Stimulated activated CD4-positive, alpha-beta T cell treated with anti-CD3 and anti-CD28 coated beads, Interleukin-12 subunit alpha, Interleukin-12 subunit beta, amount 100 ng/mL, for 24 hours (primary cell): Measurements from ENCODE around the gene SH3PXD2B.
"Not testable (repeated sequence)": the region's sequence is repeated elsewhere in the genome, so short reads cannot be mapped to it uniquely, and the experiment has no call there.

ENCODE experiments used
- DNase-seq, 2 experiments: peaks; one replicate each; pipeline ENCODE4 v3.0.0-alpha.2; 2020; ENCODE audit warnings: low read depth in 2 of 2

The SH3PXD2B gene

GRCh38 chr5:172402031-172402430 lies 52.3 kb downstream of the SH3PXD2B start:
- not testable (repeated sequence) for DNase-seq

GRCh38 chr5:172399826-172400225 lies 54.5 kb downstream of the SH3PXD2B start:
- no peak for DNase-seq

- DNase-seq = no peak
Observed at GRCh38 chr5:172399336-172399735, 55.0 kb downstream of the SH3PXD2B start.

GRCh38 chr5:172398645-172399044 lies 55.7 kb downstream of the SH3PXD2B start:
- not testable (repeated sequence) for DNase-seq

GRCh38 chr5:172396994-172397393 lies 57.3 kb downstream of the SH3PXD2B start:
- DNase-seq = not testable (repeated sequence)

GRCh38 chr5:172396220-172396619 lies 58.1 kb downstream of the SH3PXD2B start:
- DNase-seq = no peak

GRCh38 chr5:172395483-172395882 lies 58.8 kb downstream of the SH3PXD2B start:
- DNase-seq = no peak

- DNase-seq = no peak
Observed at GRCh38 chr5:172389578-172390112, 64.7 kb downstream of the SH3PXD2B start.

GRCh38 chr5:172388246-172388733 lies 66.0 kb downstream of the SH3PXD2B start:
- no peak for DNase-seq

GRCh38 chr5:172385707-172386106 lies 68.6 kb downstream of the SH3PXD2B start:
- no peak for DNase-seq

- DNase-seq = no peak
Observed at GRCh38 chr5:172385010-172385563, 69.2 kb downstream of the SH3PXD2B start.

- DNase-seq = no peak
Observed at GRCh38 chr5:172383191-172383802, 71.0 kb downstream of the SH3PXD2B start.

- DNase-seq = no peak
Observed at GRCh38 chr5:172380987-172381643, 73.2 kb downstream of the SH3PXD2B start.

- DNase-seq = no peak
Observed at GRCh38 chr5:172380301-172380986, 73.9 kb downstream of the SH3PXD2B start.

GRCh38 chr5:172379481-172379880 lies 74.8 kb downstream of the SH3PXD2B start:
- DNase-seq = no peak

- no peak for DNase-seq
Observed at GRCh38 chr5:172377856-172378255, 76.5 kb downstream of the SH3PXD2B start.

- no peak for DNase-seq
Observed at GRCh38 chr5:172377438-172377837, 76.9 kb downstream of the SH3PXD2B start.

GRCh38 chr5:172374783-172375182 lies 79.5 kb downstream of the SH3PXD2B start:
- no peak for DNase-seq

- no peak for DNase-seq
Observed at GRCh38 chr5:172373680-172374079, 80.6 kb downstream of the SH3PXD2B start.

- DNase-seq = no peak
Observed at GRCh38 chr5:172371684-172372083, 82.6 kb downstream of the SH3PXD2B start.

GRCh38 chr5:172370648-172371545 lies 83.4 kb downstream of the SH3PXD2B start:
- peak in 1 of 2 experiments; percentile 57 for DNase-seq
